A549 (cell line): ENCODE data around the gene PRKAG2.

ENCODE experiments used
- CEBPB ChIP-seq, 2 experiments: fragments of >200 bp in 1 of 2; sonication (Bioruptor Twin) in 1 of 2; formaldehyde crosslinking in 1 of 2; IDR thresholded peaks; 2 replicates each; pipeline ENCODE4 v1.6.1; 2012 to 2016
- JUN ChIP-seq, 2 experiments: fragments of >200 bp; sonication (Bioruptor Twin); formaldehyde crosslinking; IDR thresholded peaks; 2 replicates in 1 of 2; 3 replicates in 1 of 2; pipeline ENCODE4 v1.6.1; 2016 to 2017
- MAFK ChIP-seq: fragments of 450-650 bp; IDR thresholded peaks from 2 replicates; pipeline ENCODE4 v1.6.1; 2014; ENCODE audit not compliant: partially characterized antibody
- POLR2A ChIP-seq: IDR thresholded peaks from 2 replicates; pipeline ENCODE4 v1.6.1; 2012; ENCODE audit warnings: mild to moderate bottlenecking, low read length
- RAD21 ChIP-seq, 2 experiments: fragments of >200 bp in 1 of 2; sonication (Bioruptor Twin) in 1 of 2; formaldehyde crosslinking in 1 of 2; IDR thresholded peaks in 1 of 2; conservative IDR thresholded peaks in 1 of 2; 2 replicates in 1 of 2; 3 replicates in 1 of 2; pipeline ENCODE4 v1.6.1; 2012 to 2018; ENCODE audit warnings: inconsistent platforms in 1 of 2
- SMC3 ChIP-seq: fragments of >200 bp; sonication (Bioruptor Twin); formaldehyde crosslinking; IDR thresholded peaks from 3 replicates; pipeline ENCODE4 v1.6.1; 2018; ENCODE audit warnings: inconsistent platforms
- TFCP2L1 ChIP-seq: fragments of 250-450 bp; sonication (Bioruptor Pico); IDR thresholded peaks from 2 replicates; pipeline ENCODE4 v1.5.0; 2021; ENCODE audit warnings: mild to moderate bottlenecking
- ZFP36 ChIP-seq: fragments of 450-650 bp; IDR thresholded peaks from 2 replicates; pipeline ENCODE4 v1.6.1; 2014; ENCODE audit warnings: borderline replicate concordance; ENCODE audit not compliant: partially characterized antibody
- TF ChIP-seq, protein P1 (sequence below): fragments of >200 bp; sonication (Bioruptor Twin); formaldehyde crosslinking; IDR thresholded peaks from 3 replicates; pipeline ENCODE4 v1.5.1; 2016
- TF ChIP-seq, protein P2 (sequence below): fragments of 150-350 bp; IDR thresholded peaks from 2 replicates; pipeline ENCODE4 v1.6.1; 2014; ENCODE audit warnings: low read depth, mild to moderate bottlenecking, low read length
- TF ChIP-seq, protein P3 (sequence below): fragments of 450-650 bp; IDR thresholded peaks from 2 replicates; pipeline ENCODE4 v1.6.1; 2014; ENCODE audit warnings: antibody characterized with exemption
- TF ChIP-seq, protein P4 (sequence below): fragments of 200-600 bp; sonication (generic); IDR thresholded peaks from 2 replicates; pipeline ENCODE4 v1.6.1; 2016; ENCODE audit warnings: antibody characterized with exemption, mild to moderate bottlenecking, moderate library complexity
- TF ChIP-seq, protein P5 (sequence below): IDR thresholded peaks from 2 replicates; pipeline ENCODE4 v1.6.1; 2012

DNA sequence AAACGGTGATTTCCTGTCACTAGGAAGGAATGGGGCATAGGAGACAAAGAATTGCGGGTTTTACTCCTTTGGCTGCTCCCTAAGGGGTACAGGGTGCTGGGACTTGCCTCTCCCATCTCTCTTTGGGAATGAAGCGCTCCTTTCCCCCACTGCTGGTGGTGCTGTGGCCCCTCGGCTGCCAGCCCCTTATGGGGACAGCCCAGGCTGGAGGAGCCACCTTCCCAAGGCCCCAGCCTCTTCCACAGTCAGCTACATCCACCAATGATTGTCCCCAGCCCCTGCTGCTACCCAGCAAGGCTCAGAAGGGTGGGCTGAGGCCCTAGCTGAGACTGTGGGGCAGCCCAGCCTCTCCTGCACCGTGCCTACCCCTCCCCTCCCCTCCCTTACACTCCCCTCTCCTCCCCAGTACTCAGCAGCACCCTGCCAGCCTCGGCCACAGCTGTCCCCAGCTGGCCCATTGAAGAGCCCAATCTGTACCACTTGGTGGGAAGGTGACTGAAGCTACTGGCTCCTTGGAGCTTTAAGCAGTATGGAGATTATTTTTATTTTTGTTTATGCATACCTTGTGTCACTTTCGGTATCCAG, 19.0 kb downstream of the PRKAG2 start:
- TF ChIP-seq, protein P1, sequence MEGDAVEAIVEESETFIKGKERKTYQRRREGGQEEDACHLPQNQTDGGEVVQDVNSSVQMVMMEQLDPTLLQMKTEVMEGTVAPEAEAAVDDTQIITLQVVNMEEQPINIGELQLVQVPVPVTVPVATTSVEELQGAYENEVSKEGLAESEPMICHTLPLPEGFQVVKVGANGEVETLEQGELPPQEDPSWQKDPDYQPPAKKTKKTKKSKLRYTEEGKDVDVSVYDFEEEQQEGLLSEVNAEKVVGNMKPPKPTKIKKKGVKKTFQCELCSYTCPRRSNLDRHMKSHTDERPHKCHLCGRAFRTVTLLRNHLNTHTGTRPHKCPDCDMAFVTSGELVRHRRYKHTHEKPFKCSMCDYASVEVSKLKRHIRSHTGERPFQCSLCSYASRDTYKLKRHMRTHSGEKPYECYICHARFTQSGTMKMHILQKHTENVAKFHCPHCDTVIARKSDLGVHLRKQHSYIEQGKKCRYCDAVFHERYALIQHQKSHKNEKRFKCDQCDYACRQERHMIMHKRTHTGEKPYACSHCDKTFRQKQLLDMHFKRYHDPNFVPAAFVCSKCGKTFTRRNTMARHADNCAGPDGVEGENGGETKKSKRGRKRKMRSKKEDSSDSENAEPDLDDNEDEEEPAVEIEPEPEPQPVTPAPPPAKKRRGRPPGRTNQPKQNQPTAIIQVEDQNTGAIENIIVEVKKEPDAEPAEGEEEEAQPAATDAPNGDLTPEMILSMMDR: no peak
- TF ChIP-seq SMC3 (no peak), RAD21 (conservative IDR thresholded peaks at IDR 0.05 in 1 of 2, IDR thresholded peaks at IDR 0.05 in 1 of 2) (no peak), POLR2A (no peak), ZFP36 (no peak), MAFK (no peak), CEBPB (IDR thresholded peaks at IDR 0.05) (no peak), TFCP2L1 (no peak), JUN (IDR thresholded peaks at IDR 0.05) (no peak)
- TF ChIP-seq, protein P2, sequence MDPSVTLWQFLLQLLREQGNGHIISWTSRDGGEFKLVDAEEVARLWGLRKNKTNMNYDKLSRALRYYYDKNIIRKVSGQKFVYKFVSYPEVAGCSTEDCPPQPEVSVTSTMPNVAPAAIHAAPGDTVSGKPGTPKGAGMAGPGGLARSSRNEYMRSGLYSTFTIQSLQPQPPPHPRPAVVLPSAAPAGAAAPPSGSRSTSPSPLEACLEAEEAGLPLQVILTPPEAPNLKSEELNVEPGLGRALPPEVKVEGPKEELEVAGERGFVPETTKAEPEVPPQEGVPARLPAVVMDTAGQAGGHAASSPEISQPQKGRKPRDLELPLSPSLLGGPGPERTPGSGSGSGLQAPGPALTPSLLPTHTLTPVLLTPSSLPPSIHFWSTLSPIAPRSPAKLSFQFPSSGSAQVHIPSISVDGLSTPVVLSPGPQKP: no peak
- TF ChIP-seq, protein P3, sequence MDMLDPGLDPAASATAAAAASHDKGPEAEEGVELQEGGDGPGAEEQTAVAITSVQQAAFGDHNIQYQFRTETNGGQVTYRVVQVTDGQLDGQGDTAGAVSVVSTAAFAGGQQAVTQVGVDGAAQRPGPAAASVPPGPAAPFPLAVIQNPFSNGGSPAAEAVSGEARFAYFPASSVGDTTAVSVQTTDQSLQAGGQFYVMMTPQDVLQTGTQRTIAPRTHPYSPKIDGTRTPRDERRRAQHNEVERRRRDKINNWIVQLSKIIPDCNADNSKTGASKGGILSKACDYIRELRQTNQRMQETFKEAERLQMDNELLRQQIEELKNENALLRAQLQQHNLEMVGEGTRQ: no peak
- TF ChIP-seq, protein P4, sequence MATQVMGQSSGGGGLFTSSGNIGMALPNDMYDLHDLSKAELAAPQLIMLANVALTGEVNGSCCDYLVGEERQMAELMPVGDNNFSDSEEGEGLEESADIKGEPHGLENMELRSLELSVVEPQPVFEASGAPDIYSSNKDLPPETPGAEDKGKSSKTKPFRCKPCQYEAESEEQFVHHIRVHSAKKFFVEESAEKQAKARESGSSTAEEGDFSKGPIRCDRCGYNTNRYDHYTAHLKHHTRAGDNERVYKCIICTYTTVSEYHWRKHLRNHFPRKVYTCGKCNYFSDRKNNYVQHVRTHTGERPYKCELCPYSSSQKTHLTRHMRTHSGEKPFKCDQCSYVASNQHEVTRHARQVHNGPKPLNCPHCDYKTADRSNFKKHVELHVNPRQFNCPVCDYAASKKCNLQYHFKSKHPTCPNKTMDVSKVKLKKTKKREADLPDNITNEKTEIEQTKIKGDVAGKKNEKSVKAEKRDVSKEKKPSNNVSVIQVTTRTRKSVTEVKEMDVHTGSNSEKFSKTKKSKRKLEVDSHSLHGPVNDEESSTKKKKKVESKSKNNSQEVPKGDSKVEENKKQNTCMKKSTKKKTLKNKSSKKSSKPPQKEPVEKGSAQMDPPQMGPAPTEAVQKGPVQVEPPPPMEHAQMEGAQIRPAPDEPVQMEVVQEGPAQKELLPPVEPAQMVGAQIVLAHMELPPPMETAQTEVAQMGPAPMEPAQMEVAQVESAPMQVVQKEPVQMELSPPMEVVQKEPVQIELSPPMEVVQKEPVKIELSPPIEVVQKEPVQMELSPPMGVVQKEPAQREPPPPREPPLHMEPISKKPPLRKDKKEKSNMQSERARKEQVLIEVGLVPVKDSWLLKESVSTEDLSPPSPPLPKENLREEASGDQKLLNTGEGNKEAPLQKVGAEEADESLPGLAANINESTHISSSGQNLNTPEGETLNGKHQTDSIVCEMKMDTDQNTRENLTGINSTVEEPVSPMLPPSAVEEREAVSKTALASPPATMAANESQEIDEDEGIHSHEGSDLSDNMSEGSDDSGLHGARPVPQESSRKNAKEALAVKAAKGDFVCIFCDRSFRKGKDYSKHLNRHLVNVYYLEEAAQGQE: no peak
- TF ChIP-seq, protein P5, sequence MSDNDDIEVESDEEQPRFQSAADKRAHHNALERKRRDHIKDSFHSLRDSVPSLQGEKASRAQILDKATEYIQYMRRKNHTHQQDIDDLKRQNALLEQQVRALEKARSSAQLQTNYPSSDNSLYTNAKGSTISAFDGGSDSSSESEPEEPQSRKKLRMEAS: no peak
